Aorta (tissue), 5 donors: ENCODE results near the gene PLXNA4. TPM values are rescaled to one million over a fixed set of nuclear protein-coding genes. Genes with fewer than 3 reads are reported as not detected.

ENCODE experiments used
- ATAC-seq: fragments of 200-7000 bp; cut with Tn5 transposase; one replicate; pipeline ENCODE4 v1.9.1; 2022; ENCODE audit warnings: moderate library complexity; ENCODE audit not compliant: low FRiP score
- DNase-seq, 2 donors: peaks; one replicate each; pipeline ENCODE4 v3.0.0-alpha.2; 2020
- H3K27ac ChIP-seq, 2 donors: one replicate each; pipeline ENCODE4 v1.5.1; 2013; ENCODE audit warnings: low read length in 2 of 2, mild to moderate bottlenecking in 2 of 2, moderate library complexity in 2 of 2, control low read depth in 1 of 2, inconsistent platforms in 1 of 2, low read depth in 1 of 2
- H3K27me3 ChIP-seq, 2 donors: one replicate each; pipeline ENCODE4 v1.6.1; 2013; ENCODE audit warnings: control low read depth in 1 of 2, low read length in 1 of 2, mild to moderate bottlenecking in 1 of 2, moderate library complexity in 1 of 2; ENCODE audit not compliant: insufficient read depth in 2 of 2, control insufficient read depth in 1 of 2
- H3K36me3 ChIP-seq, 2 donors: one replicate each; pipeline ENCODE4 v1.6.1; 2013; ENCODE audit warnings: control low read depth in 1 of 2, low read length in 1 of 2, mild to moderate bottlenecking in 1 of 2; ENCODE audit not compliant: insufficient read depth in 2 of 2, control insufficient read depth in 1 of 2
- H3K4me1 ChIP-seq, 2 donors: one replicate each; pipeline ENCODE4 v1.6.1; 2013; ENCODE audit warnings: low read length in 2 of 2, control low read depth in 1 of 2, mild to moderate bottlenecking in 1 of 2, moderate library complexity in 1 of 2; ENCODE audit not compliant: insufficient read depth in 2 of 2, control insufficient read depth in 1 of 2
- H3K4me3 ChIP-seq, 2 donors: one replicate each; pipeline ENCODE4 v1.5.1; 2013; ENCODE audit warnings: low read length in 2 of 2, control low read depth in 1 of 2, mild to moderate bottlenecking in 1 of 2
- H3K9me3 ChIP-seq: one replicate; pipeline ENCODE4 v1.6.1; 2013; ENCODE audit warnings: mild to moderate bottlenecking, low read length; ENCODE audit not compliant: control insufficient read depth
- WGBS, 2 donors: extraction: QIAGEN DNeasy Blood & Tissue Kit; methylation state at CpG; one replicate each; pipeline ENCODE4 v1.1.7; 2013; 5-methylcytosine and 5-hydroxymethylcytosine counted together
- intact Hi-C, 2 donors: fragments of 100-400 bp; cut with DNase I; formaldehyde crosslinking; loops; one replicate each; pipeline versions ENCODE4 v1.14.2 to v1.15.0; 2022
- polyA plus RNA-seq, 2 donors: library from polyadenylated mRNA; stranded (reverse); fragments of 200-250 nt; gene quantifications; one replicate each; pipeline ENCODE4 v1.2.3, GENCODE V29; 2013
- total RNA-seq, 2 donors: library from RNA; stranded (reverse); fragmentation: NEBNext Ultra II Directional; extraction: Animal tissue kit (Norgen Biotek cat#: 25700); gene quantifications; one replicate each; pipeline ENCODE4 v1.2.1, GENCODE V29; 2021
- donor health status: healthy with polysubstance abuse.
- donor health status: Bipolar disorder and iron deficiency.
- donor health status: DM: no; HTN: no; CAD: no.
- donor health status: DM: no; HTN: no; CAD: no.
- donor health status: DM: yes; HTN: yes; CAD: no.

The PLXNA4 gene
- total and polyA plus RNA-seq, 4 donors = 0.59 to 30.1 (median 12.0) TPM

GRCh38 chr7:132437730-132438129 lies 138.5 kb downstream of the PLXNA4 start:
- no peaks in the 10 kb centered on the region for H3K9me3 ChIP-seq
- H3K36me3 ChIP-seq = no peaks in the 10 kb centered on the region
- DNase-seq (no peak), ATAC-seq (no peak)
- no peak overlapping the region for H3K4me3 ChIP-seq
- H3K4me1 ChIP-seq = no peaks in the 10 kb centered on the region
- WGBS, 2 donors = 87 to 93% methylated on average over 5 of the region's 5 CpGs
- intact Hi-C loops = no loop called here
- no peaks in the 10 kb centered on the region for H3K27me3 ChIP-seq
- no peak overlapping the region for H3K27ac ChIP-seq

GRCh38 chr7:132436121-132436520 lies 140.1 kb downstream of the PLXNA4 start:
- Histone ChIP-seq H3K36me3 (no peaks in the 10 kb centered on the region), H3K27ac (peak overlapping the region in 1 of 2 donors; percentile 4), H3K9me3 (no peaks in the 10 kb centered on the region), H3K4me3 (no peak overlapping the region), H3K4me1 (no peaks in the 10 kb centered on the region), H3K27me3 (no peaks in the 10 kb centered on the region)
- intact Hi-C loops = no loop called here
- peak; percentile 43 for ATAC-seq
- no peak for DNase-seq
- WGBS, 2 donors = 19% methylated on average over 8 of the region's 8 CpGs

GRCh38 chr7:132435016-132435990 lies 141.0 kb downstream of the PLXNA4 start:
- intact Hi-C loops = no loop called here
- DNase-seq = no peak
- no peaks in the 10 kb centered on the region for H3K4me1 ChIP-seq

GRCh38 chr7:132434041-132434440 lies 142.2 kb downstream of the PLXNA4 start:
- no peak overlapping the region for H3K27ac ChIP-seq
- H3K36me3 ChIP-seq = no peaks in the 10 kb centered on the region
- 84 to 86% methylated on average over 7 of the region's 7 CpGs for WGBS, 2 donors
- ATAC-seq = no peak
- intact Hi-C loops = loop anchor here in 1 of 2 donors (5.0 kb wide), 1 partner anchor 38 kb away; no protein-coding TSS in a partner anchor
- H3K4me1 ChIP-seq = peaks cover 0 to 5% of the 10 kb centered on the region in 2 donors
- H3K27me3 ChIP-seq = no peaks in the 10 kb centered on the region
- H3K9me3 ChIP-seq = no peaks in the 10 kb centered on the region
- no peak overlapping the region for H3K4me3 ChIP-seq
- no peak for DNase-seq

More at GRCh38 chr7:132435016-132435990, 141.0 kb downstream of the PLXNA4 start:
- Histone ChIP-seq H3K36me3 (no peaks in the 10 kb centered on the region), H3K9me3 (no peaks in the 10 kb centered on the region), H3K27me3 (no peaks in the 10 kb centered on the region), H3K27ac (no peak overlapping the region), H3K4me3 (no peak overlapping the region)
- WGBS, 2 donors = 73 to 77% methylated on average over 18 of the region's 18 CpGs
- ATAC-seq = no peak

- H3K9me3 ChIP-seq = no peaks in the 10 kb centered on the region
- H3K27me3 ChIP-seq = no peaks in the 10 kb centered on the region
- intact Hi-C loops = loop anchor here in 1 of 2 donors (5.0 kb wide), 1 partner anchor 39 kb away; no protein-coding TSS in a partner anchor
- DNase-seq = no peak
- 91 to 93% methylated on average over 2 of the region's 2 CpGs for WGBS, 2 donors
- ATAC-seq = no peak
- H3K36me3 ChIP-seq = no peaks in the 10 kb centered on the region
- no peak overlapping the region for H3K27ac ChIP-seq
- H3K4me3 ChIP-seq = no peak overlapping the region
- H3K4me1 ChIP-seq = peaks cover 0 to 5% of the 10 kb centered on the region in 2 donors
Observed at GRCh38 chr7:132433301-132433700, 143.0 kb downstream of the PLXNA4 start.

GRCh38 chr7:132430861-132431822 lies 145.1 kb downstream of the PLXNA4 start:
- Histone ChIP-seq H3K4me1 (peaks cover 0 to 10% of the 10 kb centered on the region in 2 donors), H3K9me3 (no peaks in the 10 kb centered on the region), H3K4me3 (no peak overlapping the region), H3K36me3 (no peaks in the 10 kb centered on the region), H3K27me3 (no peaks in the 10 kb centered on the region), H3K27ac (peak overlapping the region in 1 of 2 donors; percentile 12)
- 43 to 45% methylated on average over 13 of the region's 13 CpGs for WGBS, 2 donors
- intact Hi-C loops = loop anchor here in 1 of 2 donors (5.0 kb wide), 1 partner anchor 41 kb away; no protein-coding TSS in a partner anchor
- no peak for ATAC-seq
- peak; percentile 80 to 90 for DNase-seq

- intact Hi-C loops = loop anchor here in 1 of 2 donors (5.0 kb wide), 1 partner anchor 42 kb away; no protein-coding TSS in a partner anchor
- no peaks in the 10 kb centered on the region for H3K27me3 ChIP-seq
- H3K27ac ChIP-seq = no peak overlapping the region
- no peak for DNase-seq
- no peaks in the 10 kb centered on the region for H3K36me3 ChIP-seq
- 84 to 88% methylated on average over 4 of the region's 4 CpGs for WGBS, 2 donors
- ATAC-seq = no peak
- no peaks in the 10 kb centered on the region for H3K9me3 ChIP-seq
- H3K4me1 ChIP-seq = peaks cover 0 to 10% of the 10 kb centered on the region in 2 donors
- no peak overlapping the region for H3K4me3 ChIP-seq
Observed at GRCh38 chr7:132430041-132430855, 146.0 kb downstream of the PLXNA4 start.
